C4-2B (cell line): ENCODE measurements around the gene SPACA5B.
"Not testable (repeated sequence)": the region's sequence is repeated elsewhere in the genome, so short reads cannot be mapped to it uniquely, and the experiment has no call there.

Source experiments
- H3K27ac ChIP-seq: fragments of 450-650 bp; 2 replicates; pipeline ENCODE4 v1.5.1; 2017
- CTCF ChIP-seq: fragments of 450-650 bp; conservative IDR thresholded peaks from 2 replicates; pipeline ENCODE4 v1.5.1; 2017; ENCODE audit warnings: mild to moderate bottlenecking
- ZFX ChIP-seq: fragments of 450-650 bp; IDR thresholded peaks from 2 replicates; pipeline ENCODE4 v1.6.1; 2017

The SPACA5B gene

DNA sequence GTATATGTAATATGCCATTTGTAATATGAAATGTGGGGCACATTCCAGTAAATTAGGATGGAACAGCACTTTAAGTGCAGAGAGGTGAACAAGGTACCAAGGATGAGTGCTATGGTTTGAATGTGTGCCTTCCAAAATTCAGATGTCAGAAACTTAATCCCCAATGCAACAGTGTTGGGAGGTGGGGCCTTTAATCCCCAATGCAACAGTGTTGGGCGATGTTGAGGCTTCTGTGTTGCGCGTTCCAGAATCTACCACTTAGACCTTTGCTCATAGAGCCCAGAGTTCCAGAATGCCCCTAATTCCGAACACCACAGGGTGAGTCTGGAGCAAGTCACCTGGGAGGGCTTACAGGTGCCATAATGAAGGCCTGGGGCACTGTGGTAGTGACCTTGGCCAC, at the start of gene SPACA5B:
TSS of gene SPACA5B (plus strand) at position 301 of the 400 bp plus-strand sequence. CDS start at position 363, 62 bp downstream.
- not testable (repeated sequence) for H3K27ac ChIP-seq

DNA sequence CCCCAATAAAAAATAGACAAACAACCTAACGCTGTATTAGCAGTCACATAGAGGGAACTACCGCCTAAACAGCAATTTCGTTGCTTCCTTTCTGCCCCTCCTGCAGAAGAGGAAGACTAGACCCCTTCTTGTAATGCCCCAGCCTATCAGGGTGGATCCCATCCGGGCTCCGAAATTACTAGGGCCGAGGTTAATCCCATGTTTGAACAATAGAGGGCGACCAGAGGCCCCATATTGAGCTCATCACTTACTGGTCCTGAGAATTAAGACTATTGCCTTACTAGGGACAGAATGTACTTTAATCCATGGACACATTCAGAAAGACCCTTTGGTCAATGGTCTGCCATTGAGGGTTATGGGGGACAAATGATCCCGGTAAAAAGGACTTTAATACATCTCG, 47.2 kb upstream of the SPACA5B start:
- TF ChIP-seq ZFX (no peak), CTCF (peak; percentile 74)

GRCh38 chrX:48083706-48084105, 46.7 kb upstream of the SPACA5B start:
- H3K27ac ChIP-seq: no peak overlapping the region
- TF ChIP-seq CTCF (no peak), ZFX (no peak)

More for the DNA sequence above, 47.2 kb upstream of the SPACA5B start:
- H3K27ac ChIP-seq: no peak overlapping the region

DNA sequence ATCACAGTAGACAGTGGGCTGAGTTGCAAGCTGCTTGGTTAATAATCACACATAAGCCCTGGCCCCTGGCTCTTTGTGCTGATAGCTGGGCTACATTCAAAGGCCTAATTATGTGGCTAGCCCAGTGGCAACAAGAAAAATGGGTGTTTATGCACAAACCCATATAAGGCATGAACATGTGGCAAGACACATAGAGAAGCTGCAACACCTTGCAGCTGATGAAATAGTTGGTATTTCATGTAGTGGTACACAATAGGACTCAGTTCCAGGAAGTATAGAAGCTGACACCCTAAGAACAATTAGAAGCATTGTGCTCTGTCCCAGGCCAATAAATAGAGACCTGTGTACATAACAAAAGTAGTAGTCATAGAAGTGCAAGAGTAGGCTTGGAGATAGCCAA, 44.3 kb upstream of the SPACA5B start:
- TF ChIP-seq CTCF (no peak), ZFX (no peak)
- H3K27ac ChIP-seq: no peak overlapping the region

- no peak for TF ChIP-seq ZFX
- no peak for TF ChIP-seq CTCF
- no peak overlapping the region for H3K27ac ChIP-seq
Measured at GRCh38 chrX:48090123-48090522, 40.3 kb upstream of the SPACA5B start.

GRCh38 chrX:48092558-48092957, 37.9 kb upstream of the SPACA5B start:
- H3K27ac ChIP-seq: not testable (repeated sequence)

DNA sequence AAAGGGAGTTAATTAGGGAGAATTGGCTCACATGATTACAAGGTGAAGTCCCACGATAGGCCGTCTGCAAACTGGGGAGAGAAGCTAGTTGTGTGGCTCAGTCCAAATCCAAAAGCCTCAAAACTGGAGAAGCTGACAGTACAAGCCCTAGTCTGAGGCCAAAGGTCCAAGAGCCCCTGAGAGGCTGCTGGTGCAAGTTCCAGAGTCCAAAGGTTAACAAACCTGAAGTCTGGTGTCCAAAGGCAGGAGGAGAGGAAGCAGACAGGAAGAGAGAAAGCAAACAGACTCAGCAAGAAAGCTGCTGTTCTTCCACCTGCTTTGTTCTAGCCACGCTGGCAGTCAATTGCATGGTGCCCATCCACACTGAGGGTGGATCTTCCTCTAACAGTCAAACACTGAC, 29.0 kb upstream of the SPACA5B start:
- H3K27ac ChIP-seq: no peak overlapping the region
- no peak for TF ChIP-seq CTCF

- no peak for TF ChIP-seq ZFX
- no peak overlapping the region for H3K27ac ChIP-seq
Measured at GRCh38 chrX:48102874-48103374, 27.5 kb upstream of the SPACA5B start.

GRCh38 chrX:48107717-48108116, 22.7 kb upstream of the SPACA5B start:
- no peak for TF ChIP-seq CTCF
- no peak for TF ChIP-seq ZFX
- no peak overlapping the region for H3K27ac ChIP-seq

DNA sequence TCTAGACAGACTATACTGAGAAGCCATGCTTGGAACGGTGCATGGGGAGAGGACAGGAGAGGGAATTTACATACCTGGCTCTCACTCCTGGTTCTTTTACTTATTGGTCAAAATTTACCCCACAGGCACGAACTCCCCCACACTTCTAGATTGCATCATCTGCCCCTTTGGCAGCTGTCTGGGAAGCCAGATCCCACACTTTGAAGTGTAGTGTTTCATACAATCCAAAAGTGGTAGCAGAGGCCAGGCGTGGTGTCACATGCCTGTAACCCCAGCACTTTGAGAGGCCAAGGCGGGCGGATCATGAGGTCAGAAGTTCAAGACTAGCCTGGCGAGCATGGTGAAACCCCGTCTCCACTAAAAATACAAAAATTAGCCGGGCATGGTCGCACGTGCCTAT, 5.1 kb upstream of the SPACA5B start:
- H3K27ac ChIP-seq: not testable (repeated sequence)

GRCh38 chrX:48132308-48132844, 1.9 kb downstream of the SPACA5B start:
- not testable (repeated sequence) for H3K27ac ChIP-seq

GRCh38 chrX:48139076-48139475, 8.7 kb downstream of the SPACA5B start:
- H3K27ac ChIP-seq: not testable (repeated sequence)

GRCh38 chrX:48141810-48142508, 11.5 kb downstream of the SPACA5B start:
- H3K27ac ChIP-seq: not testable (repeated sequence)
